ENCODE data around the gene CHST8.
"Not testable (repeated sequence)": the region's sequence is repeated elsewhere in the genome, so short reads cannot be mapped to it uniquely, and the experiment has no call there.

The CHST8 gene

GRCh38 chr19:33647146-33647545 lies 25.4 kb downstream of the CHST8 start:
- no peak for DNase-seq

DNA sequence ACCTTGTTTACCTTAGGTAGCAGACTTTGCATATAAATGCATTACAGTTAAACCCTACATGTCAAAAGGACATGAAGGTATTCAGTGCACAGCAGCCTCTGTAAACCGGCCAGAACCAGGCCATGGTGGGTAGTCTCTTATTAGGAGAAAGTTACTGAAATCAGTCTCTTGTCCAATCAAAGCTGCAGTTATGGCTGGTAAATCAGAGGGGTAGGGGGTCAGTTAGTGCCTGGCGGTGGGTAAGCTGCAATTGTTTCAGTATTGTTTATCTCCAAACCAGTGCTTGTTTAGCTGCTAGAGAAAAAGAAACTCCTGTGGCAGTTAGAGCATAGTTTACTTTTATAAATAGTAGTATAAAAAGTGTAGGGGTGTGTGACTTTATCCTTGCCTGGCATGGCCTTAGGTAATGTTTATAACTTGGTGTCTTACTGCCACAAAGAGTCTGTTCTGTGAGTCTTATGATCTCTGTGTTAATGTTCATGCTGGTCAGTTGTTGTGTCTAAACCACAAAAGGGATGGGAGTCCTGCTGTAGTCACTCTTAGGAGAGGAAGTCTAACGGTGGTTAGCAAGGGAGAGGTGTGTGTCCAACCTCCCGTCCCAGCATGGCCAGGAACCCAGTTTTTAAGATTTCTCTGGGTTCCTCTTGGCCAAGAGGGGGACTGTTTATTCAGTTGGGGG lies 28.0 kb downstream of the CHST8 start:
- no peak for DNase-seq

DNA sequence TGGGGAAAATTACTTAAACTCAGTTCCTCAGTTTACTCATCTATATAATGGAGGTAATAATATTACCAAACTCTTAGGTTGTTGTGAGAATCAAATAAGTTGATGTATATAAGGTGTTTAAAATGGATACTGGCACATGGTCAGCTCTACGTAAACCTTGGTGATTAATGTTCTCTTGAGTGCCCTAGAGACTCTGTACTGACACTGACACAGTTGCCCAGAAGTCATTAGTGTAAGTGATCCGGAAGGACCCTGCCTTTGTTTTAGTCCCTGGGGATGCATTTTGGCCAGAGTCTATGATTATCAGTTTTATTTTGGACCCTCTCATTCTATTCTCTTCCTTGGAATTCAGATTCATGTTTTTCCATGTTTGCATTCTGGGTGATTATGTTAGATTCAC lies 31.9 kb downstream of the CHST8 start:
- DNase-seq: no peak

GRCh38 chr19:33654840-33655508 lies 33.2 kb downstream of the CHST8 start:
- no peak for DNase-seq

DNA sequence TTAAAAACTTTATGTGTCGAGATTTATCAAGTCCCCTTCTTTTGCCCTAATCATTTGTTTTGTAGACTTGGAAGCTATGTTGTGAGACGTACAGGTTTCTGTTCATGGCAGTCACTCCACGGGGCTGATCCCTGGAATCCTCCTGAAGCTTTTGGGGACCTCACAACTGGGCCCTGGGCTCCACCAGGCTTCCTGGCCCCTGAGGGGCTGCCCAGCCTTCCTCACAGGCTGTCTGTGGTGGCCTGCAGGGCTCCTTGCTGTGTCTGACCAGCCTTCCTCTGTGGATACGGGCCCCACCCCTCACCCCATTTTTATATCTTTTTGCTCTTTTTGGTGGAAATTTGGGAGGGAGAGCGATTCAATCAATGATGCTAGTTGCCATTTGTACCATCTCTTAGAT lies 38.1 kb downstream of the CHST8 start:
- no peak for DNase-seq

DNA sequence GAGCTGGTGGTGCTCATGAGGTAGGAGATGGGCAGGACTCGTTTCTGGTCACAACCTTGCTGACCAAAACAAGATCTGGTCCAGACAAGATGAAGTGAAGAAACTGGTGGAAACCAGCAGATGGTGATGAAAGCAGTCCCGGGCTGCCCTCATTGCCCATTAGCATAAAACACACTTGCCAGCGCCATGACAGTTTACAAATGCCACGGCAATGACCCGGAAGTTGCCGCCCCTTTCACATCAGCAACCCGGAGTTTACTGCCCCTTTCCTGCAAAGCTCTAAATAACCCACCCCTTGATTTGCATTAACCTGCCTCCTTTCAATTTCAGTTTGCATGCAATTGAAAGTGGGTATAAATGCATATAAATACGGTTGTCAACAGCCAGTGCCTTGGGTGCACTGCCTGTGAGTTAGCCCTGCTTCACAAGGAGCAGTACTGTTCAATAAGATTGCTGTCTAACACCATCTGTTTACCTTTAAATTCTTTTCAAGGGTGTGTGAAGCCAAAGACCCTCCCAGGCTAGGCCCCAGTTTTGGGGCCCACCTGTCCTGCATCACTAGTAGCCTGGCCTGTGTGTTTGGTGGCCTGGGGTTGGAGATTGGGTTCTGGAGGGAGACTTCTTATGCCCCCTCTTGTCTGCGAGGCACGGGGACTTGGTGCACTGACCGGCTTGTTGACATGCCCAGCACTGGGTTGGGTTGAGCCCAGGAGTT lies 38.8 kb downstream of the CHST8 start:
- DNase-seq: no peak

DNA sequence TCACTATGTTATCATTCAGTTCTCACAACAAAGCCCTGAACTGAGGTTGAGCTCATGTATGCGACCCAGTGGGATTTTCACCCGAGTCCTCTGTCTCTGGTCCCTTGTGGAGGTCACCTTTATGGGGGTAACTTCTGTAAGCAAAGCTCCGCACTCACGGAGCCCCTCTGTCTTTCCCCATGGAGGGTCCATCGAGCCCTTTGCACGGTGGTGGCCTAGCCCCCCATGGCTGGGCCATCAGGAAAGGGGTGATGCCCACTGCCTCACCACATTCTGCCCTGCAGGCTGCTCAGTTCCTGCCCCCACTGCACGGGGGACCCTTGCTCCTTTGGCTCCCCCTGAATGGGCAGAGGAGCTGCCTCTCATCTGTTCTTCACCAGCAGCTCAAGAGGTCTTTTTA lies 39.6 kb downstream of the CHST8 start:
- DNase-seq: no peak

DNA sequence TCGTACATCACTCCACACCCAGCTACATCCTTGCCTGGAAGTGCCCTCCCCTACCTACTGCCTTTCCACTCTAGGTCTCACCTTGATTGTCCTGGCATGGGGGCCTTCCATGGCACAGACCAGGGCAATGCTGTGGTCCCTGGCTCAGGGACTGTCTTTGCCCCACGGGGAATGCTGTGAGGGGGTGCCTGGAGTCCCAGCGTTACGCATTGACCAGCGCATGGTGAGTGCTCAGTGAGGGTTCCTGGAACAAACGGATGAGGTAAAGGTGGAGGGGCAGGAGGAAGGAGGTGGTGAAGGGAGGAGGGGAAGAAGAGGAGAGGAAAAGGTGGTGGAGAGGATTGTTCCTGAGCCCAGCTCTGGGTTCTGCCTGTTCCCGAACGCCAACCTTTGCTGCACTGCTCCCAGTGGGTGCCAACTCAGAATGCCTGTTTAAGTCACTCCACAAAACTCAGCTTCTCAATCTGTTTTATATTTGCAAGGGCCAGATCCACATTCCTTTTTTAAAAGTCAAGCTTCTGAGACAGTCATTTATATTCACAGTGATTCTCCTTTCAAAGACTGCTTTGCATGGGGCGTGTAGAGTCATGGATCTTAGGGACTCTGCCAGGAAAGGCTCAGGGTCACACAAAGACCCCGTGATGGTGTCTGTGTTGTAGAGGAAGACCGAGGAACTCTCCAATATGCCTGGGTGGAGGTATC lies 40.8 kb downstream of the CHST8 start:
- DNase-seq: no peak

DNA sequence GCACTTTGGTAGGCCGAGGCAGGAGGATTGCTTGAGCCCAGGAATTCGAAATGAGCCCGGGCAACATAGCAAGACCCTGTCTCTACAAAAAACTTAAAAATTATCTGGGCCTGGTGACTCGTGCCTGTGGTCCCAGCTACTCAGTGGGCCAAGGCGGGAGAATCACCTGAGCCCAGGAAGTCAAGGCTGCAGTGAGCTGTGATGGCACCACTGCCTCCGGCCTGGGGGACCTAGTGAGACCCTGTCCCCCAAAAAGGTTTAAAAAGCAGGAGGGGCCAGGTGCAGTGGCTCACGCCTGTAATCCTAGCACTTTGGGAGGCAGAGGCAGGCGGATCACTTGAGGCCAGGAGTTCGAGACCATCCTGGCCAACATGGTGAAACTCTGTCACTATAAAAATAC lies 41.6 kb downstream of the CHST8 start:
- not testable (repeated sequence) for DNase-seq

GRCh38 chr19:33664744-33665143 lies 43.0 kb downstream of the CHST8 start:
- DNase-seq: no peak

GRCh38 chr19:33665776-33666595 lies 44.2 kb downstream of the CHST8 start:
- DNase-seq: no peak

DNA sequence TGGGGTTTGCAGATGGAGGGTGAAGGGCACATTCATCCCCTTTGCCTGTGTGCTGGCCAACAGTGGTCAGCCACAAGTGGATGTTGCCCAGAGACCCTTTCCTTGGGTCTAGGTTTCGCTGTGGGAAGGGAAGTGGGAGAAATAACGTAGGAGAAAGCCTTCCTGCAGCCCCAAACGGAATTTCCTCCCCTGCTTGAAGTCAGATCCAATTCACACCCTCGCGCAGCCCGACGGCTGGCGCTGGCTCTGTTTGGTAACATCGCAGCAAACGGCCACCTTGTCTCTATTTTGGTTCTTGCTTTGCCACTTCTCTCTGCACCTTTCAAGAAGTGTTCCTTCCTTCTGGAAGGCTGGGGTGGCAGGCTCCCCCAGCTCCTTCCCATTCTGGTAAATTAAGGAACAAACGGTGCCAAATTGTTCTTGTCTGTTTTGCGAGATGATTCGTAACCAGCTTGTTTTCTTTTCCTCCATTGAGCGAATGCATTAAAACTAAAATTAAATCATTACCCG lies 45.4 kb downstream of the CHST8 start:
- DNase-seq: no peak

GRCh38 chr19:33667881-33668280 lies 46.1 kb downstream of the CHST8 start:
- peak; percentile 12 for DNase-seq

- no peak for DNase-seq
These were observed 47.2 kb downstream of the CHST8 start for GRCh38 chr19:33668968-33669367.

DNA sequence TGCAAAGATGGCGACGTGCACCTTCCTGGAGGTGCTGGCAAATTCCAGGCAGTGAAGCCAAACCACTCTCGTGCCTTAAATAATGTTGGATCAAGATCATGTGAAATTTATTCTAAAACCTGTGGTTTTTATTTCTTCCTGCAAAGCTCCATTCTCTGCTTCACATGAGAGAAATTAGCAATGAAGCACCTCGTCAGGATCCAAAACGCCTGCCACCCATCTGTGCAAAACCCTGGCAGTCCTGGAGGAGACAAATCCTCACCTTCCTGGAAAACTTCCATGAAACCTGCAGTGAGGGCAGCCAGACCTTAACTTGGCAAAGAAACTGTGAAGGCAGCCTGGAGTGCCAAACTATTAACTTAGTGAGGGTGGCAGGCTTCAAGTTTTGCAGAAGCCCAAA lies 47.6 kb downstream of the CHST8 start:
- no peak for DNase-seq

DNA sequence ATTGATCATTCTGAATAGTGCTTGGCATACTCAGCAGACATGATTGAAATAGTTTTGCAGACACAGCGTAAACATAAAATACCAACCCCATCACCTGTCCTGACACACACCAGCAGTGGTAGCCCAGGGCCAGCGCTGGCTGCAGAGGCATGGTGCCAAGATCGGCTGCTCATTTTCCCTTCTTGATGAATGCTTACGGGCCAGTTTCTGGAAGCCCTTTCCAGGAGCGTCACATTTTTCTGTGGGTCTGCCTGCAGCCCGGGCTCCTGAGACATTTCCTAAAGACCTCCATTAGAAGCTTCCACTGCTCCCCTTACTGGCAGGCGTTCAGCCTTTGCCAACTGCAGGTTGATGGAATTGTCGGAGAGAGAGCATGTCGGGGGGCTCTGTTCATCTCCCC lies 48.6 kb downstream of the CHST8 start:
- DNase-seq: no peak

DNA sequence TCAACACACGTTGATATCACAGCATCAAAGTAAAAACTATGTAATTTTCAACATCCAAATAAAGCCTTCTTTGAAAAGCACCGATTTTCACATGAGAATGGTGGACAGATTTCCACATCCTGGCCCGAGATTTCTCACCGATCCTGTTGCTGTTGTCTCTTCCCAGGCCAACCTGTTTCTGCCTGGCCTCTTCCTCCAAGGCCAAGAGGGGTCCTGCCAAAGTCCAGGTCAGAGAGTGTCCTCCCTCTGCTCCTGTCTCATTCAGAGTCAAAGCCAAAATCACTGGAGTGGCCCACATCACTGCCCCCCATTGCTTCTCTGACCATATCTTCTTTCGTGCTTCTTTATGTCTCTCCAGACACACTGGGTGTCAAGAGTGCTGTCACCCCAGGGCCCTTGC lies 49.5 kb downstream of the CHST8 start:
- DNase-seq: no peak

DNA sequence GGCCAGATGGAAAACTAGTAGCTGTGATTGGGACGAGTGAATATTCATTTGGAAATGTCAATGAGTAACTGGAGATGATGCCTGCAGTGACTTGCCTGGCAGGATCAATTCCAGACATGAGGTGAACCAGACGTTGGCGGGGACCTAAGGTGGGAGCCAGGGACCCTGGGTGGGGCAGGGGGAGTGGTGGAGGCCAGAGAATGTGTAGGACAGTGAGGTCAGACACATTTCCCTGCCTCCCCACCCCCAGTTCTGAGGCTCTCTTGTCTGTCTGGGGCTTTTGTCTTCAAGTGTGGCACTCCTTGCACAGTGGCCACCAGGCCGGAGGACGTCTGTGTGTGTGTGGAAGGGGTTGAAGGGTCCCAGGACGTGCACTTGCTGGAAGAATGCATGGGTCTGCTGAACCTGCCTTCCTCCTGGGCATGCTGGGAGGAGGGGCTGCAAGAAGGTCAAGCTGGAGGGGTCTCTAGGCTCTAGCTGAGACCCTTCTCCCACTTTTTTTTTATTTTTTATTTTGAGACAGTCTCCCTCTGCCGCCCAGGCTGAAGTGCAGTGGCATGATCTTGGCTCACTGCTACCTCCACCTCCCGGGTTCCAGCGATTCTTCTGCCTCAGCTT lies 51.6 kb downstream of the CHST8 start:
- DNase-seq: no peak

- DNase-seq: no peak
These were observed 52.4 kb downstream of the CHST8 start for GRCh38 chr19:33673996-33674625.

DNA sequence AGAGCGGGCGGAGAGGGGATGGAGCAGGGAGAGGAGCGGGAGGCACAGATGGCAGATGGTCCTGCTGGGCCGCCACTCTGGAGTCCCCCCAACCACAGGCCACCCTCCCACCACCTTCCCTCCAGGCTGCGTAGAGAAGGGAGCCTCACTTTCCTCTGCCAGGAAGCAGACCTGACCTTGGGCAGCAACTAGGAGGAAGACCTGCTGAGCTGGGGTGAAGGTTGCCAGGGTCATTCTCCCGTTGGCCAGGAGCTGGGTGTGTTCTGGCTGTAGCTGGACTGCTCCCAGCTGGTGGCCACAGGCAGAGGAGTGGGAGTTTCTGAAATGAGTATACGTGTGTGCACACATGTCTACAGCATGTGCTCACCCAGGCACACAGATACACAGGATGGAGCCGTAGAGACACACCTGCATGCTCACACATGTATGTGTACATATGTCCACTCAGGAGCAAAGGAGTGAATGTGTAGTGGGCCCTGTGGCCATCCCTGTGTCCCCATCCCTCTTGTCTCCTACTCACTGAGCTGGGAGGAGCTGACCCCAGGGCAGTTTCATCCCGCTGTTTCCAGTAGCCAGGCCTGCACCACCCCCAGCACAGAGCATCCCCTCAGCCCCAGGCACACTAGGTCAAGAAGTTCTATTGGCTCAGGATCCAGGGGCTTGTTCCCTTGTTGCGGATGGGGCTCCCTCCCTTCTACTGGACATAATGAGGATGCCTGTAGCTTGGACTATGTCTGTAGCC lies 53.0 kb downstream of the CHST8 start:
- no peak for DNase-seq

Data from NCI-H1436 treated with DMSO at 0.1 percent for 48 hours (cell line).